HepG2 (cell line): ENCODE results near the gene CFAP69. TPM values are rescaled to one million over a fixed set of nuclear protein-coding genes. Genes with fewer than 3 reads are reported as not detected.

Experiments used
- BORCS8-MEF2B ChIP-seq: sonication (generic); formaldehyde crosslinking; IDR thresholded peaks from 2 replicates; pipeline ENCODE4 v1.8.0; 2022; ENCODE audit warnings: mild to moderate bottlenecking, missing genetic modification reagents
- FOXJ3 ChIP-seq: sonication (generic); formaldehyde crosslinking; IDR thresholded peaks from 2 replicates; pipeline ENCODE4 v1.4.0; 2020; ENCODE audit warnings: missing genetic modification reagents, mild to moderate bottlenecking, borderline replicate concordance
- HNF4G ChIP-seq, 2 experiments: sonication (generic) in 1 of 2; formaldehyde crosslinking in 1 of 2; IDR thresholded peaks; 2 replicates each; pipeline versions ENCODE4 v1.4.0 to v1.6.1; 2011 to 2020; ENCODE audit warnings: borderline replicate concordance in 2 of 2, low read depth in 2 of 2, mild to moderate bottlenecking in 2 of 2, low read length in 1 of 2, missing genetic modification reagents in 1 of 2, moderate library complexity in 1 of 2
- KAT2B ChIP-seq: fragments of 150-350 bp; IDR thresholded peaks from 2 replicates; pipeline ENCODE4 v1.6.1; 2014; ENCODE audit warnings: low read depth, low read length, borderline replicate concordance
- NPAS2 ChIP-seq: sonication (generic); formaldehyde crosslinking; IDR thresholded peaks from 2 replicates; pipeline ENCODE4 v1.8.0; 2022; ENCODE audit warnings: mild to moderate bottlenecking, missing genetic modification reagents, borderline replicate concordance
- SMC3 ChIP-seq: IDR thresholded peaks from 2 replicates; pipeline ENCODE4 v1.6.1; 2011; ENCODE audit warnings: low read length, improper control_type of control experiment
- SNAPC4 ChIP-seq: sonication (generic); formaldehyde crosslinking; IDR thresholded peaks from 2 replicates; pipeline ENCODE4 v1.4.0; 2020; ENCODE audit warnings: mild to moderate bottlenecking, missing genetic modification reagents
- TCF7 ChIP-seq: sonication (generic); IDR thresholded peaks from 2 replicates; pipeline ENCODE4 v1.6.1; 2016; ENCODE audit warnings: antibody characterized with exemption, low read depth
- ZBTB7B ChIP-seq: sonication (generic); formaldehyde crosslinking; IDR thresholded peaks from 2 replicates; pipeline ENCODE4 v1.4.0; 2020; ENCODE audit warnings: missing genetic modification reagents
- ZFX ChIP-seq: sonication (generic); formaldehyde crosslinking; IDR thresholded peaks from 2 replicates; pipeline ENCODE4 v1.4.0; 2020; ENCODE audit warnings: mild to moderate bottlenecking, low read depth, missing genetic modification reagents, moderate library complexity
- ZNF292 ChIP-seq: sonication (generic); formaldehyde crosslinking; IDR thresholded peaks from 2 replicates; pipeline ENCODE4 v1.8.1; 2022; ENCODE audit warnings: mild to moderate bottlenecking, low read depth, missing genetic modification reagents, borderline replicate concordance
- ZNF446 ChIP-seq: sonication (generic); formaldehyde crosslinking; IDR thresholded peaks from 2 replicates; pipeline ENCODE4 v1.5.0; 2020; ENCODE audit warnings: mild to moderate bottlenecking, missing genetic modification reagents
- ZNF451 ChIP-seq: sonication (generic); formaldehyde crosslinking; IDR thresholded peaks from 2 replicates; pipeline ENCODE4 v1.5.0; 2020; ENCODE audit warnings: mild to moderate bottlenecking, missing genetic modification reagents
- ZNF607 ChIP-seq: sonication (generic); formaldehyde crosslinking; IDR thresholded peaks from 2 replicates; pipeline ENCODE4 v1.5.1; 2020; ENCODE audit warnings: missing genetic modification reagents, mild to moderate bottlenecking, borderline replicate concordance
- ZNF777 ChIP-seq: sonication (generic); formaldehyde crosslinking; IDR thresholded peaks from 2 replicates; pipeline ENCODE4 v1.4.0; 2020; ENCODE audit warnings: missing genetic modification reagents
- ZSCAN20 ChIP-seq: sonication (generic); formaldehyde crosslinking; IDR thresholded peaks from 2 replicates; pipeline ENCODE4 v1.4.0; 2020; ENCODE audit warnings: missing genetic modification reagents, mild to moderate bottlenecking, borderline replicate concordance
- ZSCAN22 ChIP-seq: sonication (generic); formaldehyde crosslinking; IDR thresholded peaks from 2 replicates; pipeline ENCODE4 v1.4.0; 2020; ENCODE audit warnings: mild to moderate bottlenecking, missing genetic modification reagents
- polyA plus RNA-seq, 8 experiments: library from polyadenylated mRNA; depleted of rRNA in 3 of 8; stranded (reverse) in 7 of 8; unstranded in 1 of 8; fragments of >200 nt; fragmentation: Illumina TruSeq in 4 of 8; extraction: Trizol in 4 of 8; gene quantifications; 2 replicates each; pipeline versions ENCODE4 v1.2.1 to v1.2.3, GENCODE V29; 2011 to 2016; ENCODE audit warnings: low read depth in 4 of 8, missing spikeins in 1 of 8, mixed read lengths in 1 of 8; ENCODE audit not compliant: insufficient read depth in 1 of 8
- total RNA-seq, 5 experiments: library from RNA; depleted of rRNA; stranded (reverse); fragments of >200 nt; fragmentation: Illumina TruSeq; extraction: Trizol; gene quantifications; 2 replicates each; pipeline ENCODE4 v1.2.3, GENCODE V29; 2016; ENCODE audit warnings: low read depth in 1 of 5
- TF ChIP-seq, protein P1 (sequence below): IDR thresholded peaks from 2 replicates; pipeline ENCODE4 v1.6.1; 2018; ENCODE audit warnings: missing genetic modification reagents
- TF ChIP-seq, protein P2 (sequence below): IDR thresholded peaks from 2 replicates; pipeline ENCODE4 v1.6.1; 2018; ENCODE audit warnings: missing genetic modification reagents, mild to moderate bottlenecking, missing compliant biosample characterization
- TF ChIP-seq, protein P3 (sequence below): sonication (generic); formaldehyde crosslinking; IDR thresholded peaks from 2 replicates; pipeline ENCODE4 v1.8.0; 2022; ENCODE audit warnings: mild to moderate bottlenecking, missing genetic modification reagents; ENCODE audit not compliant: insufficient replicate concordance

Gene CFAP69
- total and polyA plus RNA-seq, 2 of the 13 experiments (the other 11 are each of a cell fraction or from before 2014, with no cell fraction given): 2.2 to 4.0 TPM

DNA sequence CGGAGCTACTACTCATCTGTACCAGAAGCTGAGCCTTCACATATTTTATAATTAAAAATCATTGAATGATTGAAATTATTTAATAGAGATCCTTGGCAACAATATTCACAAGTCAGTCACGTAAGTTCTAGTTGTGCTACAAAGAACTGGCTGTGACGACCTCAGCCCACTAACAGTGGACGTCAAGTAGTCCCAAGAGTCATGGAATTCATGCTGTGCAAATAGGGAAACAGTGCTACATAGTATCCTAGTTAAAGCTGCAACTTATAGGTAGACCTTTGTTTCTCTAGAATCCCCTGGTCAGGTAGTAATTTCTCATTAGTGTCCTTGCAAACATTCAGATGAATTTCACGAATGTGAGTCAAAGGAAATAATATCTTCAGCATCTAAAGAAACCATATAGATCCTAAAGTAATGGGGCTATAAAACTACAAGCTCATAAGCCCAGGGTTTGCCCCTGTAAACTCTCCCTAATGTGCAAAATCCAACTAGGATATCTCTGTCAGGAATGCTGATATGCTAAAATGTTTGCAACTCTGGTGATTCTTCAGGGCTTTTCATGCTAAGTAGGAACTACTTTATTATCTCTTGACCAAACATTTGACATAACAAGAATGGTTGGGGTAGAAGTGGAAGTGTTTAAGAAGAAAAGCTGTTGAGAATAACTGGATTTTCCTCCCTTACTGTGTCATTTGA lies 31.2 kb downstream of the CFAP69 start (continued):
- TF ChIP-seq, protein P1, sequence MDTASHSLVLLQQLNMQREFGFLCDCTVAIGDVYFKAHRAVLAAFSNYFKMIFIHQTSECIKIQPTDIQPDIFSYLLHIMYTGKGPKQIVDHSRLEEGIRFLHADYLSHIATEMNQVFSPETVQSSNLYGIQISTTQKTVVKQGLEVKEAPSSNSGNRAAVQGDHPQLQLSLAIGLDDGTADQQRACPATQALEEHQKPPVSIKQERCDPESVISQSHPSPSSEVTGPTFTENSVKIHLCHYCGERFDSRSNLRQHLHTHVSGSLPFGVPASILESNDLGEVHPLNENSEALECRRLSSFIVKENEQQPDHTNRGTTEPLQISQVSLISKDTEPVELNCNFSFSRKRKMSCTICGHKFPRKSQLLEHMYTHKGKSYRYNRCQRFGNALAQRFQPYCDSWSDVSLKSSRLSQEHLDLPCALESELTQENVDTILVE (CRISPR knock-in tag): no peak
- TF ChIP-seq KAT2B: no peak
- no peak for TF ChIP-seq BORCS8-MEF2B (CRISPR knock-in tag)
- no peak for TF ChIP-seq ZNF777 (CRISPR knock-in tag)
- TF ChIP-seq FOXJ3: no peak
- no peak for TF ChIP-seq TCF7
- no peak for TF ChIP-seq ZSCAN20 (CRISPR knock-in tag)
- TF ChIP-seq, protein P2, sequence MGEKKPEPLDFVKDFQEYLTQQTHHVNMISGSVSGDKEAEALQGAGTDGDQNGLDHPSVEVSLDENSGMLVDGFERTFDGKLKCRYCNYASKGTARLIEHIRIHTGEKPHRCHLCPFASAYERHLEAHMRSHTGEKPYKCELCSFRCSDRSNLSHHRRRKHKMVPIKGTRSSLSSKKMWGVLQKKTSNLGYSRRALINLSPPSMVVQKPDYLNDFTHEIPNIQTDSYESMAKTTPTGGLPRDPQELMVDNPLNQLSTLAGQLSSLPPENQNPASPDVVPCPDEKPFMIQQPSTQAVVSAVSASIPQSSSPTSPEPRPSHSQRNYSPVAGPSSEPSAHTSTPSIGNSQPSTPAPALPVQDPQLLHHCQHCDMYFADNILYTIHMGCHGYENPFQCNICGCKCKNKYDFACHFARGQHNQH (CRISPR knock-in tag): no peak
- TF ChIP-seq ZFX (CRISPR knock-in tag): no peak
- TF ChIP-seq HNF4G (IDR thresholded peaks at IDR 0.05; ENCODE audit: borderline replicate concordance, low read depth, low read length): no peak
- no peak for TF ChIP-seq HNF4G (CRISPR knock-in tag; IDR thresholded peaks at IDR 0.05; ENCODE audit: borderline replicate concordance, low read depth)
- TF ChIP-seq SNAPC4 (CRISPR knock-in tag): no peak
- no peak for TF ChIP-seq ZNF292 (CRISPR knock-in tag)
- no peak for TF ChIP-seq ZBTB7B (CRISPR knock-in tag)
- TF ChIP-seq, protein P3, sequence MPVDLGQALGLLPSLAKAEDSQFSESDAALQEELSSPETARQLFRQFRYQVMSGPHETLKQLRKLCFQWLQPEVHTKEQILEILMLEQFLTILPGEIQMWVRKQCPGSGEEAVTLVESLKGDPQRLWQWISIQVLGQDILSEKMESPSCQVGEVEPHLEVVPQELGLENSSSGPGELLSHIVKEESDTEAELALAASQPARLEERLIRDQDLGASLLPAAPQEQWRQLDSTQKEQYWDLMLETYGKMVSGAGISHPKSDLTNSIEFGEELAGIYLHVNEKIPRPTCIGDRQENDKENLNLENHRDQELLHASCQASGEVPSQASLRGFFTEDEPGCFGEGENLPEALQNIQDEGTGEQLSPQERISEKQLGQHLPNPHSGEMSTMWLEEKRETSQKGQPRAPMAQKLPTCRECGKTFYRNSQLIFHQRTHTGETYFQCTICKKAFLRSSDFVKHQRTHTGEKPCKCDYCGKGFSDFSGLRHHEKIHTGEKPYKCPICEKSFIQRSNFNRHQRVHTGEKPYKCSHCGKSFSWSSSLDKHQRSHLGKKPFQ: no peak
- TF ChIP-seq ZNF451 (CRISPR knock-in tag): no peak
- no peak for TF ChIP-seq SMC3
- no peak for TF ChIP-seq NPAS2
- TF ChIP-seq ZNF446 (CRISPR knock-in tag): no peak
- TF ChIP-seq ZNF607 (CRISPR knock-in tag): no peak
- no peak for TF ChIP-seq ZSCAN22 (CRISPR knock-in tag)
